Measurements from ENCODE around the gene LYAR.

GRCh38 chr4:4227510-4228355, 62.2 kb downstream of the LYAR start:
- TF ChIP-seq CTCF (IDR thresholded peaks at IDR 0.05) = no peak
- TF ChIP-seq POLR2A (IDR thresholded peaks at IDR 0.05) = no peak

Measured in right lobe of liver (tissue), 4 donors.